GM12873 (cell line): ENCODE data around the gene CACNB2.

Experiments
- CTCF ChIP-seq: IDR thresholded peaks from 2 replicates; pipeline ENCODE4 v1.5.1; 2012; ENCODE audit warnings: low read depth, mild to moderate bottlenecking, moderate library complexity, low read length, control low read depth; ENCODE audit not compliant: insufficient read depth; ENCODE audit errors: missing control alignments

The CACNB2 gene

GRCh38 chr10:18278181-18278580 is 138.0 kb downstream of the CACNB2 start:
- no peak for TF ChIP-seq CTCF

GRCh38 chr10:18279173-18279572 is 138.9 kb downstream of the CACNB2 start:
- TF ChIP-seq CTCF, result no peak

GRCh38 chr10:18282094-18282493 is 141.9 kb downstream of the CACNB2 start:
- TF ChIP-seq CTCF, result no peak

GRCh38 chr10:18290651-18291313 is 150.6 kb downstream of the CACNB2 start:
- no peak for TF ChIP-seq CTCF

GRCh38 chr10:18293536-18294510 is 153.6 kb downstream of the CACNB2 start:
- no peak for TF ChIP-seq CTCF

GRCh38 chr10:18294633-18295032 is 154.4 kb downstream of the CACNB2 start:
- TF ChIP-seq CTCF, result no peak

- no peak for TF ChIP-seq CTCF
These were observed 157.4 kb downstream of the CACNB2 start for GRCh38 chr10:18297659-18298058.
